Suprapubic skin (tissue), 4 donors: ENCODE data around the gene SIRT3. TPM values are rescaled to one million over a fixed set of nuclear protein-coding genes. Genes with fewer than 3 reads are reported as not detected.

Experiments used
- DNase-seq, 2 donors: peaks; one replicate each; pipeline ENCODE4 v3.0.0-alpha.2; 2019; ENCODE audit warnings: low spot score in 2 of 2
- H3K27ac ChIP-seq: fragments of 200-600 bp; sonication (generic); one replicate; pipeline ENCODE4 v1.5.1; 2019
- H3K27me3 ChIP-seq: fragments of 200-600 bp; sonication (generic); one replicate; pipeline ENCODE4 v1.5.1; 2019
- H3K36me3 ChIP-seq: fragments of 200-600 bp; sonication (generic); one replicate; pipeline ENCODE4 v1.5.1; 2019
- H3K4me1 ChIP-seq: fragments of 200-600 bp; sonication (generic); one replicate; pipeline ENCODE4 v1.5.1; 2019
- H3K4me3 ChIP-seq: fragments of 200-600 bp; sonication (generic); one replicate; pipeline ENCODE4 v1.5.1; 2019; ENCODE audit warnings: mild to moderate bottlenecking
- H3K9me3 ChIP-seq: fragments of 200-600 bp; sonication (generic); one replicate; pipeline ENCODE4 v1.5.1; 2019
- EP300 ChIP-seq: sonication (generic); formaldehyde crosslinking; IDR thresholded peaks from one replicate; pipeline ENCODE4 v1.6.1; 2017; ENCODE audit warnings: antibody characterized with exemption
- POLR2A ChIP-seq, 2 donors: fragments of 450-650 bp; IDR thresholded peaks; one replicate each; pipeline ENCODE4 v1.6.1; 2017; ENCODE audit warnings: antibody characterized with exemption in 2 of 2, mild to moderate bottlenecking in 2 of 2, moderate library complexity in 2 of 2
- POLR2AphosphoS5 ChIP-seq, 3 donors: sonication (generic); formaldehyde crosslinking; IDR thresholded peaks; one replicate each; pipeline ENCODE4 v1.6.1; 2017; ENCODE audit warnings: antibody characterized with exemption in 3 of 3
- WGBS: methylation state at CpG from one replicate; pipeline ENCODE4 v1.1.5; 2018; 5-methylcytosine and 5-hydroxymethylcytosine counted together
- total RNA-seq, 4 donors: library from RNA; depleted of rRNA; stranded (reverse); fragments of >200 nt; gene quantifications; one replicate each; pipeline ENCODE4 v1.1.0, GENCODE V29; 2016
- TF ChIP-seq, protein P1 (sequence below), 2 donors: fragments of 200-600 bp in 1 of 2; fragments of 450-650 bp in 1 of 2; sonication (generic) in 1 of 2; IDR thresholded peaks; one replicate each; pipeline ENCODE4 v1.5.1; 2016 to 2019; ENCODE audit warnings: antibody characterized with exemption in 2 of 2, mild to moderate bottlenecking in 1 of 2, moderate library complexity in 1 of 2

SIRT3 gene
- total RNA-seq, 4 donors from 2014 or later: 9.1 to 20.1 (median 13.3) TPM

DNA sequence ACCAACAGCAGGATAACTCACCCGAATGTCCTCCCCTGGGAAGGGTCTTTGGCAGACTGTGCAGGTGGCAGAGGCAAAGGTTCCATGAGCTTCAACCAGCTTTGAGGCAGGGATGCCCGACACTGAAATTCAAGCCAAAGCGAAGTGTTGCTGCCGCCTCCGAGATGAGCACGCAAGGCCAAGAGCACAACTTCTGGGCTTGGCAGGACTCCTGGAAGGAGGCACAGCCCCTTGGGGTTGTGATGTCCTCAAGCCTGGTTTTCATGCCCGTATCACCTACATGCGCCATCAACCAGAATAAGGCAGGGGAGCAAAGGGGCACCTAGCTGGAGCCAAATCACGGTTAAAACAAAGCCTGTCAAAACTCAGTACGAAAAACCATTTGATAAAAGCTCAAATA is 5.7 kb downstream of the SIRT3 start:
- Histone ChIP-seq H3K9me3 (no peaks in the 10 kb centered on the region), H3K4me1 (peaks cover 7% of the 10 kb centered on the region), H3K27me3 (no peaks in the 10 kb centered on the region), H3K4me3 (no peak overlapping the region), H3K27ac (no peak overlapping the region), H3K36me3 (peaks cover 15% of the 10 kb centered on the region)
- 92% methylated on average over 10 of the region's 10 CpGs for WGBS
- no peak for TF ChIP-seq EP300
- no peak for TF ChIP-seq POLR2A (IDR thresholded peaks at IDR 0.05)
- TF ChIP-seq, protein P1, sequence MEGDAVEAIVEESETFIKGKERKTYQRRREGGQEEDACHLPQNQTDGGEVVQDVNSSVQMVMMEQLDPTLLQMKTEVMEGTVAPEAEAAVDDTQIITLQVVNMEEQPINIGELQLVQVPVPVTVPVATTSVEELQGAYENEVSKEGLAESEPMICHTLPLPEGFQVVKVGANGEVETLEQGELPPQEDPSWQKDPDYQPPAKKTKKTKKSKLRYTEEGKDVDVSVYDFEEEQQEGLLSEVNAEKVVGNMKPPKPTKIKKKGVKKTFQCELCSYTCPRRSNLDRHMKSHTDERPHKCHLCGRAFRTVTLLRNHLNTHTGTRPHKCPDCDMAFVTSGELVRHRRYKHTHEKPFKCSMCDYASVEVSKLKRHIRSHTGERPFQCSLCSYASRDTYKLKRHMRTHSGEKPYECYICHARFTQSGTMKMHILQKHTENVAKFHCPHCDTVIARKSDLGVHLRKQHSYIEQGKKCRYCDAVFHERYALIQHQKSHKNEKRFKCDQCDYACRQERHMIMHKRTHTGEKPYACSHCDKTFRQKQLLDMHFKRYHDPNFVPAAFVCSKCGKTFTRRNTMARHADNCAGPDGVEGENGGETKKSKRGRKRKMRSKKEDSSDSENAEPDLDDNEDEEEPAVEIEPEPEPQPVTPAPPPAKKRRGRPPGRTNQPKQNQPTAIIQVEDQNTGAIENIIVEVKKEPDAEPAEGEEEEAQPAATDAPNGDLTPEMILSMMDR (IDR thresholded peaks at IDR 0.05): no peak
- no peak for TF ChIP-seq POLR2AphosphoS5 (IDR thresholded peaks at IDR 0.05)
- DNase-seq: no peak

DNA sequence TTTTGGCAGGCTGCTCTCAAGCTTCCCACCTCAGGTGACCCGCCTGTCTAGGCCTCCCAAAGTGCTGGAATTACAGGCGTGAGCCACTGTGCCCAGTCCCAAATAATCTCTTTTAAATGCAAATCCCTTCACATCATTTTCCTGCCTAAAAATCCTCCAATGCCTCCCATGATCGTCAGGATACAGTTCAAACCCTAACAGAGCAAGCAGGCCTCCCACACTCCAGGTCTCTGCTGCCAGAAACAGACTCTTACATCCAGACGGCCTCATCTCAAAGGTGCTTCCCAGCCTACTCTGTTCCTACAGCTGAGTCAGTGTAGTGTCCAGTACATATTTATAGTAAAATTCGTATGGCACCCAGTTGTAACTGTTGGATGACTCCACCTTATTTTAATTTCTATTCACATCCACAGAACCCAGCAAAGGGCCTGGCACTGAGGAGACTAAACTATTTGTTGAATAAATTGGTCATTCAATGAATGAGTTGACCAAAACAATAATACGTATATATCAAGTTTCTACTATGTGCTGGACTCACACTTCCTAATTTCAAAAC is 8.2 kb downstream of the SIRT3 start:
- Histone ChIP-seq H3K27ac (no peak overlapping the region), H3K4me3 (no peak overlapping the region), H3K36me3 (peaks cover 15% of the 10 kb centered on the region), H3K27me3 (no peaks in the 10 kb centered on the region), H3K4me1 (no peaks in the 10 kb centered on the region), H3K9me3 (no peaks in the 10 kb centered on the region)
- no peak for TF ChIP-seq POLR2A (IDR thresholded peaks at IDR 0.05)
- TF ChIP-seq, protein P1 (IDR thresholded peaks at IDR 0.05): no peak
- no peak for TF ChIP-seq EP300
- TF ChIP-seq POLR2AphosphoS5 (IDR thresholded peaks at IDR 0.05): no peak
- no peak for DNase-seq
- 86% methylated on average over 6 of the region's 6 CpGs for WGBS

DNA sequence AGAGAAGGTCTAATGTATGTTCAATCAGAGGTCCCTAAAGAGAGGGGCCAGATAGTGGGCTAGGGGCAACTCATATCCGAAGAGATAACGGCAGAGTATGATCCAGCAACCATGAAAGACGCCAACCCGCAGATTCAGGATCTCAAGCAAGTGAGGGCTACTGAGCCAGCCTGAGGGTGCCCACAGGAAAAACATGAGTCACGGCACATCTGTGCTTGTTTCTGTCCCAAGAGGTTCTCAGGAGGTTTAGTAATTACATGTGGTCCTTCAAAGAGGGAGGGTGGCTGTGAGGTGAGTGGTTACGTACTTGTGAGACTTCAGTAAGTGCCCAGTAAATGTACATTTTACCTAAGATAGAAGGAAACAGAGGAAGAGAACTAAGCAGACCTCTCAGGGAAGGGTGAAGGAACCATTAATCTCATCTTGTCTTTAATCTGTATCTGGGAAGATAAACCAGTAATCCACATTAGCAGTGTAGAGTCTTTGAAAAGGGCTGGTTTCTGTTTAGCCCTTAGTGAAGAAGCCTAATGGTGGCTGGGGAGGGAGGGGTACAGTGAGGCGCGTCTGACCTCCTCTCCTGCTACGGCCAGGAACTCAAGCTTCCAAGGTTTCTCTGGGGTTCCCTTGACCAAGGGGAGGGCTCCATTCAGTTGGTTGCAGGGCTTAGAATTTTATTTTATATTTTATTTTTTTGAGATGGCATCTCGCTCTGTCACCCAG is 10.2 kb downstream of the SIRT3 start:
- Histone ChIP-seq H3K4me3 (no peak overlapping the region), H3K27me3 (no peaks in the 10 kb centered on the region), H3K4me1 (no peaks in the 10 kb centered on the region), H3K27ac (no peak overlapping the region), H3K9me3 (no peaks in the 10 kb centered on the region), H3K36me3 (peaks cover 18% of the 10 kb centered on the region)
- 94% methylated on average over 10 of the region's 10 CpGs for WGBS
- DNase-seq: peak in 1 of 2 donors; percentile 47
- TF ChIP-seq EP300: no peak
- TF ChIP-seq POLR2A (IDR thresholded peaks at IDR 0.05): no peak
- TF ChIP-seq, protein P1 (IDR thresholded peaks at IDR 0.05): no peak
- TF ChIP-seq POLR2AphosphoS5 (IDR thresholded peaks at IDR 0.05): no peak

DNA sequence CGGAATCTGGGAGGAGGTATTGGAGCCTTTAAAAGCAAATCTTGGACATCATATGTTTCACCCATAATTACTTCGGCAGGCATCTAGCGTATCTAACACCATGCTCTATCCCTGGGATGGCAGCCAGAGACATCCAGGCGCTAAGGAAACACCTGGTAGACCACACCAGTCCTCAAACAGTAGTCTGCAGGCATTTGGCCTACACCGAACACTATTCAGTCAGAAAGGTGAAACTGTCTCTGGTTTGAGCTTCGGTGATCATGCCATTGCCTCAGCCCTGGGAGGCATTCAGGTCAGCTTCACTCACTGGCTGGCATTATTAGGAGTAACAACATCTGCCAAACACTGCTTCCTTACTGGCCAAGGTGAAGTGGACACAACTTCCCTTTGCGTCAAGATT is 11.7 kb downstream of the SIRT3 start:
- Histone ChIP-seq H3K27me3 (no peaks in the 10 kb centered on the region), H3K9me3 (no peaks in the 10 kb centered on the region), H3K27ac (no peak overlapping the region), H3K4me1 (no peaks in the 10 kb centered on the region), H3K4me3 (no peak overlapping the region), H3K36me3 (peaks cover 13% of the 10 kb centered on the region)
- WGBS: 80% methylated on average over 7 of the region's 7 CpGs
- TF ChIP-seq POLR2AphosphoS5 (IDR thresholded peaks at IDR 0.05) (no peak), POLR2A (IDR thresholded peaks at IDR 0.05) (no peak)
- DNase-seq: peak in 1 of 2 donors; percentile 4

DNA sequence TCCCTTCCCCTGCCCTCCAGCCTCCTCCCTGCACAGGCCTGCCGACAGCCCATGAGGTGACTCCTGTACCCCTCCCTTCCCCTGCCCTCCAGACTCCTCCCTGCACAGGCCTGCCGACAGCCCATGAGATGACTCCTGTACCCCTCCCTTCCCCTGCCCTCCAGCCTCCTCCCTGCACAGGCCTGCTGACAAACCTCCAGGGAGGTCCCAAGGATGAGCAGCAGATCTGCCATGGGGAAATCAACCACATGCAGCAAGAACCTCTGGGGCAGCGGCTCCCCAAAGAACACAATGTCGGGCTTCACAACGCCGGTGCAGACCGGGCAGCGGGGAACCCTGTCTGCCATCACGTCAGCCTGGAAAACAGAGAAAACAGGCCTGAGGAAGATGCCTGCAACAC is 12.3 kb downstream of the SIRT3 start:
- peaks cover 15% of the 10 kb centered on the region for H3K36me3 ChIP-seq
- no peak overlapping the region for H3K27ac ChIP-seq
- TF ChIP-seq POLR2A (IDR thresholded peaks at IDR 0.05) (no peak), EP300 (no peak), POLR2AphosphoS5 (IDR thresholded peaks at IDR 0.05) (no peak)
- TF ChIP-seq, protein P1 (IDR thresholded peaks at IDR 0.05): no peak
- WGBS: 98% methylated on average over 6 of the region's 9 CpGs
- no peaks in the 10 kb centered on the region for H3K4me1 ChIP-seq
- peak in 1 of 2 donors; percentile 58 for DNase-seq
- H3K27me3 ChIP-seq: no peaks in the 10 kb centered on the region
- H3K9me3 ChIP-seq: no peaks in the 10 kb centered on the region
- H3K4me3 ChIP-seq: no peak overlapping the region
